Fibroblast of peridontal ligament (primary cell): ENCODE measurements around the gene CTSC.

Source experiments
- DNase-seq: peaks from one replicate; pipeline ENCODE4 v3.0.0-alpha.2; 2010; ENCODE audit errors: extremely low read depth

CTSC gene

GRCh38 chr11:88337181-88337986 lies at the start of gene CTSC:
Gene CTSC (minus strand): TSS chr11:88337736. CDS start chr11:88337672, 64 bp downstream.
- DNase-seq, result peak; percentile 78

GRCh38 chr11:88384669-88385005 lies 47.1 kb upstream of the CTSC start:
- DNase-seq, result peak; percentile 26

GRCh38 chr11:88384004-88384668 lies 46.6 kb upstream of the CTSC start:
- DNase-seq, result peak; percentile 29

- no peak for DNase-seq
These were observed 45.9 kb upstream of the CTSC start for GRCh38 chr11:88383447-88383846.

GRCh38 chr11:88379130-88379529 lies 41.6 kb upstream of the CTSC start:
- DNase-seq, result no peak

- peak; percentile 20 for DNase-seq
These were observed 41.0 kb upstream of the CTSC start for GRCh38 chr11:88378422-88379066.

- DNase-seq, result no peak
These were observed 40.1 kb upstream of the CTSC start for GRCh38 chr11:88377646-88378045.

GRCh38 chr11:88377144-88377543 lies 39.6 kb upstream of the CTSC start:
- DNase-seq, result peak; percentile 51

GRCh38 chr11:88375927-88376470 lies 38.5 kb upstream of the CTSC start:
- DNase-seq, result no peak

GRCh38 chr11:88370782-88371181 lies 33.2 kb upstream of the CTSC start:
- no peak for DNase-seq

- no peak for DNase-seq
These were observed 29.8 kb upstream of the CTSC start for GRCh38 chr11:88367310-88367709.

- DNase-seq, result no peak
These were observed 26.1 kb upstream of the CTSC start for GRCh38 chr11:88363648-88364065.

GRCh38 chr11:88363004-88363403 lies 25.5 kb upstream of the CTSC start:
- DNase-seq, result no peak

GRCh38 chr11:88360141-88360540 lies 22.6 kb upstream of the CTSC start:
- DNase-seq, result no peak

- DNase-seq, result no peak
These were observed 22.0 kb upstream of the CTSC start for GRCh38 chr11:88359541-88359940.

- no peak for DNase-seq
These were observed 21.6 kb upstream of the CTSC start for GRCh38 chr11:88359114-88359513.

GRCh38 chr11:88358040-88358431 lies 20.5 kb upstream of the CTSC start:
- no peak for DNase-seq

- peak; percentile 86 for DNase-seq
These were observed 19.9 kb upstream of the CTSC start for GRCh38 chr11:88357323-88358039.

- no peak for DNase-seq
These were observed 18.4 kb upstream of the CTSC start for GRCh38 chr11:88355887-88356286.

GRCh38 chr11:88354912-88355311 lies 17.4 kb upstream of the CTSC start:
- no peak for DNase-seq

- DNase-seq, result peak; percentile 40
These were observed 16.4 kb upstream of the CTSC start for GRCh38 chr11:88353835-88354496.
